Measurements from ENCODE around the gene MCC.

GRCh38 chr5:113213551-113214425, 274.5 kb downstream of the MCC start:
- TF ChIP-seq POLR2A (IDR thresholded peaks at IDR 0.05), result no peak
- TF ChIP-seq, protein P1, sequence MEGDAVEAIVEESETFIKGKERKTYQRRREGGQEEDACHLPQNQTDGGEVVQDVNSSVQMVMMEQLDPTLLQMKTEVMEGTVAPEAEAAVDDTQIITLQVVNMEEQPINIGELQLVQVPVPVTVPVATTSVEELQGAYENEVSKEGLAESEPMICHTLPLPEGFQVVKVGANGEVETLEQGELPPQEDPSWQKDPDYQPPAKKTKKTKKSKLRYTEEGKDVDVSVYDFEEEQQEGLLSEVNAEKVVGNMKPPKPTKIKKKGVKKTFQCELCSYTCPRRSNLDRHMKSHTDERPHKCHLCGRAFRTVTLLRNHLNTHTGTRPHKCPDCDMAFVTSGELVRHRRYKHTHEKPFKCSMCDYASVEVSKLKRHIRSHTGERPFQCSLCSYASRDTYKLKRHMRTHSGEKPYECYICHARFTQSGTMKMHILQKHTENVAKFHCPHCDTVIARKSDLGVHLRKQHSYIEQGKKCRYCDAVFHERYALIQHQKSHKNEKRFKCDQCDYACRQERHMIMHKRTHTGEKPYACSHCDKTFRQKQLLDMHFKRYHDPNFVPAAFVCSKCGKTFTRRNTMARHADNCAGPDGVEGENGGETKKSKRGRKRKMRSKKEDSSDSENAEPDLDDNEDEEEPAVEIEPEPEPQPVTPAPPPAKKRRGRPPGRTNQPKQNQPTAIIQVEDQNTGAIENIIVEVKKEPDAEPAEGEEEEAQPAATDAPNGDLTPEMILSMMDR (IDR thresholded peaks at IDR 0.05), result no peak

Measured in thyroid gland (tissue), 4 donors.